ENCODE data around the gene APC.

The APC gene

DNA sequence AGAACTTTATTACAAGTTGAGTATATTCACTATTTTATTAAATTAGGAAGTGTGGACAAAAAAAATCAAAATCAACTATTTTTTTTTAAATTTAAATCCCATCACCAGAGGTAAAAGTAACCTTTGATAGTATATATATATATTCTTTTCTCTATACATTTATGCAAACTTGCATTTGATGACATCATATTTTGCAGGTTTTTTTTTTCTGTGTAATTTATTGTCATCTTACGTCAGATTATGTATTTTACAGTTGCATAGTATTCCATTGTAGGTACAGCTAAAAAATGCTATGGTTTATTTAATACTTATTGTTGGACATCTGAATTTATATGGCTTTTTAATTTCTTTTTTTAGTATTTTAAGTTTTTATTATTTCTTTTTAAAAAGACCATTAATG is 25.5 kb downstream of the APC start:
- TF ChIP-seq EZH2phosphoT487 (IDR thresholded peaks at IDR 0.05; ENCODE audit: low read length) = no peak
- TF ChIP-seq EZH2 (optimal IDR thresholded peaks at IDR 0.05; ENCODE audit: low read depth, low read length) = no peak
- TF ChIP-seq CTCF (IDR thresholded peaks at IDR 0.05; ENCODE audit: low read length) = no peak
- Histone ChIP-seq H2AFZ (ENCODE audit: low read length) (no peak overlapping the region), H3K4me1 (ENCODE audit: low read length) (no peaks in the 10 kb centered on the region), H3K27me3 (replicated peaks; ENCODE audit: insufficient read depth, low read length) (no peaks in the 10 kb centered on the region), H3K36me3 (replicated peaks; ENCODE audit: insufficient read depth, low read length) (no peaks in the 10 kb centered on the region), H3K9me2 (replicated peaks; ENCODE audit: insufficient read depth, low read length) (no peaks in the 10 kb centered on the region), H3K9me3 (replicated peaks; ENCODE audit: insufficient read depth, low read length) (no peaks in the 10 kb centered on the region), H4K20me1 (ENCODE audit: insufficient read depth, low read length) (no peaks in the 10 kb centered on the region), H3K4me3 (ENCODE audit: low read length) (no peak overlapping the region), H3K79me2 (ENCODE audit: low read length) (no peaks in the 10 kb centered on the region), H3K27ac (ENCODE audit: low read length) (no peak overlapping the region), H3K9ac (ENCODE audit: low read length) (no peak overlapping the region), H3F3A (ENCODE audit: insufficient read depth, low read length) (no peaks in the 10 kb centered on the region), H3K4me2 (ENCODE audit: low read depth, low read length) (no peak overlapping the region)
- no peak for DNase-seq

DNA sequence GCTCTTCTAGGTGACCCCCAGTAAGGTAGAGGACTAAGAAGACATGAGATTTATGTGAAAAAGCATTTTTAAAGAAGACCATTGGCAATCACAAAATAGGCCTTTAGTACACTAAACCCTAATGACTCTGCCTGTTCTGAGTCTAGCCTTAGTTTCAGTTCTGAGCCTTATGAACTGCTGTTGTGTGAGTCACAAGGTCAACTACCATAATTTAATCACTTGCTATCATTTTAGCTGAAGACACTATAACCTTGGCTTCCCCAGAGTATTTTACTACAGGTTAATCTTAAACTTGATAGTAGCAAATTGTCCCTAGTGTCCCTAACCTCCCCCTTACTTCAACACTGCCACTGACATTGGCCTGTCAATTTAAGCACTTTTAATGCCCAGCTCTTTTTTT is 34.4 kb downstream of the APC start:
- H3K9me2 ChIP-seq (replicated peaks; ENCODE audit: insufficient read depth, low read length) = no peaks in the 10 kb centered on the region
- H2AFZ ChIP-seq (ENCODE audit: low read length) = no peak overlapping the region
- DNase-seq = no peak
- H3K9me3 ChIP-seq (replicated peaks; ENCODE audit: insufficient read depth, low read length) = no peaks in the 10 kb centered on the region
- H3K4me1 ChIP-seq (ENCODE audit: low read length) = no peaks in the 10 kb centered on the region
- no peaks in the 10 kb centered on the region for H4K20me1 ChIP-seq (ENCODE audit: insufficient read depth, low read length)
- H3K4me3 ChIP-seq (ENCODE audit: low read length) = no peak overlapping the region
- H3K27ac ChIP-seq (ENCODE audit: low read length) = no peak overlapping the region
- TF ChIP-seq EZH2 (optimal IDR thresholded peaks at IDR 0.05; ENCODE audit: low read depth, low read length) (no peak), CTCF (IDR thresholded peaks at IDR 0.05; ENCODE audit: low read length) (no peak), EZH2phosphoT487 (IDR thresholded peaks at IDR 0.05; ENCODE audit: low read length) (no peak)
- no peaks in the 10 kb centered on the region for H3K79me2 ChIP-seq (ENCODE audit: low read length)
- no peak overlapping the region for H3K9ac ChIP-seq (ENCODE audit: low read length)
- H3K36me3 ChIP-seq (replicated peaks; ENCODE audit: insufficient read depth, low read length) = no peaks in the 10 kb centered on the region
- H3F3A ChIP-seq (ENCODE audit: insufficient read depth, low read length) = no peaks in the 10 kb centered on the region
- H3K27me3 ChIP-seq (replicated peaks; ENCODE audit: insufficient read depth, low read length) = no peaks in the 10 kb centered on the region
- no peak overlapping the region for H3K4me2 ChIP-seq (ENCODE audit: low read depth, low read length)

DNA sequence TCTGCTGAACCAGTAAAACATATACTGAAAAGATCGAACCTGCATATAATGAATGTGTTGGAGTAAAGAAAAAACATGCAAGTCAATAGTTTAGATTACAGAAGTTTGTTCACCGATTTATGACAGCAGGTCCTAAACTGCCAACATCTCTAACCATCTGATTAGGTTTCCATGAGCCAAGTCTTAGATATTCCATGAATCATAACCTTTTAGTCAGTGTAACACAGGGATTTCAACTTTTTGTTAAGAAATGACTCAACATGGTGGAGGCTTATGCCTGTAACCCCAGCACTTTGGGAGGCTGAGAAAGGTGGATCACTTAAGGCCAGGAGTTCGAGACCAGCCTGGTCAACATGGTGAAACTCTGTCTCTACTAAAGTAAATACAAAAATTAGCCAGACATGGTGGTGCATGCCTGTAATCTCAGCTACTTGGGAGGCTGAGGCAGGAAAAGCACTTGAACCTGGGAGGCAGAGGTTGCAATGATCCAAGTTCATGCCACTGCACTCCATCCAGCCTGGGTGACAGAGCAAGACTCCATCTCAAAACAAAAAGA is 38.7 kb downstream of the APC start:
- Histone ChIP-seq H3K27ac (ENCODE audit: low read length) (no peak overlapping the region), H2AFZ (ENCODE audit: low read length) (no peak overlapping the region), H3F3A (ENCODE audit: insufficient read depth, low read length) (no peaks in the 10 kb centered on the region), H3K4me2 (ENCODE audit: low read depth, low read length) (no peak overlapping the region), H3K9me2 (replicated peaks; ENCODE audit: insufficient read depth, low read length) (no peaks in the 10 kb centered on the region), H3K36me3 (replicated peaks; ENCODE audit: insufficient read depth, low read length) (no peaks in the 10 kb centered on the region), H3K4me3 (ENCODE audit: low read length) (no peak overlapping the region), H3K9me3 (replicated peaks; ENCODE audit: insufficient read depth, low read length) (no peaks in the 10 kb centered on the region), H3K79me2 (ENCODE audit: low read length) (no peaks in the 10 kb centered on the region), H4K20me1 (ENCODE audit: insufficient read depth, low read length) (no peaks in the 10 kb centered on the region), H3K9ac (ENCODE audit: low read length) (no peak overlapping the region), H3K4me1 (ENCODE audit: low read length) (no peaks in the 10 kb centered on the region), H3K27me3 (replicated peaks; ENCODE audit: insufficient read depth, low read length) (no peaks in the 10 kb centered on the region)
- TF ChIP-seq CTCF (IDR thresholded peaks at IDR 0.05; ENCODE audit: low read length) (no peak), EZH2phosphoT487 (IDR thresholded peaks at IDR 0.05; ENCODE audit: low read length) (no peak), EZH2 (optimal IDR thresholded peaks at IDR 0.05; ENCODE audit: low read depth, low read length) (no peak)
- no peak for DNase-seq
